GM12872 (cell line): ENCODE results near the gene FABP6.

Experiments
- CTCF ChIP-seq: IDR thresholded peaks from 3 replicates; pipeline ENCODE4 v1.5.1; 2011; ENCODE audit warnings: low read depth, mild to moderate bottlenecking, low read length, moderate library complexity; ENCODE audit not compliant: insufficient read depth

The FABP6 gene

DNA sequence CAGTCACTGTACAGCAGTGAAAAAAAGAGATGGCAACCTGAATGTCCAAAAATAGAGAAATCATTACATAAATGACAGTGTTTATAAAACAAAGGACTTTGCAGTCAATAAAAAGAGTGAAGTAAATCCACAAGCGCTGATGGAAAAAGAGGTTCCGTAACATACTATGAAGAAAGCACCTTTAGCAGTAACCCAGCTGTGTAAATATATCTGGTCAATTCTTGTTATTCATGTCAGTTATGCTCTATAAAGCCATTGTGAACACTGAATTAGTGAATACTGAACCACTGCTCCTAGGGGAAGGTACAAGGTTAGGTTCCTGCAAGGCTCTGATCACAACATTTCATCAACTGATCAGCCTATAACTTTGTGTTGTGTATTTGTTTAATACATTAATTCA is 43.6 kb downstream of the FABP6 start:
- no peak for TF ChIP-seq CTCF

- TF ChIP-seq CTCF = no peak
These were observed 45.2 kb downstream of the FABP6 start for GRCh38 chr5:160274483-160274931.

DNA sequence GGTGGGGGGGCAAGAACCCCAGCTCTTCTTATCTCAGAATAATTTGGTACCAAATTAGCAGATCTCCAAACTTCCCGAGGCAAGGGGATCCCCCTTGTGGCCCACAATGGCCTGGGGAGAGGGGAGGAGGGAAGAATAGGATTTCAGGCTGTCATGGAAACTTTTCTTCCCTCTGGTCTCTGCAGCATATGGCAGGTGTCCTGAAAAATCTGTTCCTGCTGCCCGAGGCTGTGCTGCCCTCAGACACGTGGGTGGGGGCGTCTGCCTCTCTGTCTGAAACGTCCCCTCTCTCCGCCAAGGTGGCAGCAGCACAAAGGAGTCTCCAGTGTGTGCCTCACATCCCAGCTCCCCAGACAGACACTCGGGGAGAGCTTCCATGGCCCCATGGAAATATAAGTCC is 49.0 kb downstream of the FABP6 start:
- no peak for TF ChIP-seq CTCF

GRCh38 chr5:160280384-160281095 is 51.2 kb downstream of the FABP6 start:
- no peak for TF ChIP-seq CTCF

DNA sequence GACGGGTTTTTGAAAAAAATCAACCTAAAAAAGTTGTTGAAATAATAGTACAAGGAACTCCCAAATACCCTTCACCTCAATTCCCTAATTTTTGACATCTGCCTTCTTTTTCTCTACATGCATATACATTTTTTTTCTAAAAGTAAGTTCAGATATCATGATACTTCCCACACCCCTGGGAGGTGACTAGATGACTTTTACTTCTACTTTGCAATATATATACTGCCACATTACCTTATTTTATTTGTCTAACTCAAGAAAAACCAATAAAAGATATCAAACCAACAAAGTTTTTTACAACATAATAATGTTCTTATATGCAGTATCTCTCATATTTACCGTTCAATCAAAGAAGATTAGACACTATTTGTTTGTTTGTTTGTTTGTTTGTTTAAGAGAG is 52.0 kb downstream of the FABP6 start:
- no peak for TF ChIP-seq CTCF

- TF ChIP-seq CTCF = no peak
These were observed 55.1 kb downstream of the FABP6 start for GRCh38 chr5:160284291-160284873.

GRCh38 chr5:160285316-160285715 is 56.0 kb downstream of the FABP6 start:
- no peak for TF ChIP-seq CTCF
